Mucosa of gallbladder (tissue), 1 donor: ENCODE results near the gene OAF. TPM values are rescaled to one million over a fixed set of nuclear protein-coding genes. Genes with fewer than 3 reads are reported as not detected.

Experiments used
- DNase-seq: peaks from one replicate; pipeline ENCODE4 v3.0.0-alpha.2; 2020; ENCODE audit warnings: low spot score
- total RNA-seq: library from RNA; stranded (reverse); gene quantifications from one replicate; pipeline ENCODE4 v1.2.1, GENCODE V29; 2021
- donor health status: DM: no; HTN: no; CAD: no.

OAF gene
- total RNA-seq, 1 donor from 2014 or later: 123 TPM

GRCh38 chr11:120221115-120221752 is 10.4 kb downstream of the OAF start:
- DNase-seq: peak; percentile 76

- DNase-seq: no peak
Observed at GRCh38 chr11:120222916-120223315, 12.1 kb downstream of the OAF start.

GRCh38 chr11:120223793-120224192 is 13.0 kb downstream of the OAF start:
- no peak for DNase-seq

- no peak for DNase-seq
Observed at GRCh38 chr11:120224361-120224760, 13.5 kb downstream of the OAF start.

GRCh38 chr11:120224972-120225909 is 14.4 kb downstream of the OAF start:
- no peak for DNase-seq

- DNase-seq: no peak
Observed at GRCh38 chr11:120226242-120226641, 15.4 kb downstream of the OAF start.

GRCh38 chr11:120226714-120227113 is 15.9 kb downstream of the OAF start:
- DNase-seq: no peak

- no peak for DNase-seq
Observed at GRCh38 chr11:120227228-120227852, 16.5 kb downstream of the OAF start.

GRCh38 chr11:120228794-120229384 is 18.1 kb downstream of the OAF start:
- no peak for DNase-seq

- DNase-seq: no peak
Observed at GRCh38 chr11:120229451-120230424, 18.9 kb downstream of the OAF start.

GRCh38 chr11:120230433-120231071 is 19.7 kb downstream of the OAF start:
- no peak for DNase-seq

GRCh38 chr11:120231963-120232362 is 21.1 kb downstream of the OAF start:
- no peak for DNase-seq

GRCh38 chr11:120233207-120233803 is 22.5 kb downstream of the OAF start:
- DNase-seq: no peak

- peak; percentile 47 for DNase-seq
Observed at GRCh38 chr11:120235024-120235628, 24.3 kb downstream of the OAF start.

GRCh38 chr11:120236169-120237107 is 25.6 kb downstream of the OAF start:
- DNase-seq: no peak

GRCh38 chr11:120238968-120239620 is 28.3 kb downstream of the OAF start:
- DNase-seq: no peak

- no peak for DNase-seq
Observed at GRCh38 chr11:120239713-120240640, 29.1 kb downstream of the OAF start, which contains the start of gene POU2F3. TSS of gene POU2F3 (plus strand) at chr11:120240140. CDS start at chr11:120240344, 204 bp downstream.
